Mucosa of descending colon (tissue), 3 donors: ENCODE measurements around the gene RAB13. TPM values are rescaled to one million over a fixed set of nuclear protein-coding genes. Genes with fewer than 3 reads are reported as not detected.

Experiments
- ATAC-seq: fragments of 200-7000 bp; cut with Tn5 transposase; one replicate; pipeline ENCODE4 v1.9.1; 2020; ENCODE audit warnings: mild to moderate bottlenecking, moderate library complexity
- DNase-seq, 3 donors: peaks; one replicate each; pipeline ENCODE4 v3.0.0-alpha.2; 2020
- H3K36me3 ChIP-seq: fragments of 200-600 bp; one replicate; pipeline ENCODE4 v1.8.0; 2021; ENCODE audit warnings: low read depth, mild to moderate bottlenecking
- H3K4me1 ChIP-seq: fragments of 200-600 bp; one replicate; pipeline ENCODE4 v1.8.0; 2021; ENCODE audit warnings: low read depth, mild to moderate bottlenecking
- H3K4me3 ChIP-seq: fragments of 200-600 bp; one replicate; pipeline ENCODE4 v1.8.0; 2021; ENCODE audit warnings: mild to moderate bottlenecking
- H3K9me3 ChIP-seq: fragments of 200-600 bp; one replicate; pipeline ENCODE4 v1.8.0; 2021; ENCODE audit warnings: mild to moderate bottlenecking
- intact Hi-C, 2 donors: fragments of 100-400 bp; cut with DNase I in 1 of 2; cut with micrococcal nuclease in 1 of 2; formaldehyde crosslinking; loops; one replicate each; pipeline versions ENCODE4 v1.11.0 to v1.11.1; 2022; cut with DNase I, micrococcal nuclease
- total RNA-seq, 3 donors: library from RNA; stranded (reverse); fragmentation: NEBNext Ultra II Directional in 2 of 3; extraction: Animal tissue kit (Norgen Biotek cat#: 25700) in 2 of 3; gene quantifications; one replicate each; pipeline versions ENCODE4 v1.2.1 to v1.2.4, GENCODE V29; 2021 to 2023
- TF ChIP-seq, protein P1 (sequence below): fragments of 200-600 bp; IDR thresholded peaks from one replicate; pipeline ENCODE4 v1.8.0; 2022; ENCODE audit warnings: antibody characterized with exemption, mild to moderate bottlenecking
- donor health status: DM: no; HTN: no; CAD: no; lungs with moderate emphysema.
- donor health status: DM: no; HTN: no; CAD: no.
- donor health status: DM: no; HTN: yes; CAD: no.

Gene RAB13
- total RNA-seq, 3 donors from 2014 or later: 55.4 to 82.5 (median 77.5) TPM

DNA sequence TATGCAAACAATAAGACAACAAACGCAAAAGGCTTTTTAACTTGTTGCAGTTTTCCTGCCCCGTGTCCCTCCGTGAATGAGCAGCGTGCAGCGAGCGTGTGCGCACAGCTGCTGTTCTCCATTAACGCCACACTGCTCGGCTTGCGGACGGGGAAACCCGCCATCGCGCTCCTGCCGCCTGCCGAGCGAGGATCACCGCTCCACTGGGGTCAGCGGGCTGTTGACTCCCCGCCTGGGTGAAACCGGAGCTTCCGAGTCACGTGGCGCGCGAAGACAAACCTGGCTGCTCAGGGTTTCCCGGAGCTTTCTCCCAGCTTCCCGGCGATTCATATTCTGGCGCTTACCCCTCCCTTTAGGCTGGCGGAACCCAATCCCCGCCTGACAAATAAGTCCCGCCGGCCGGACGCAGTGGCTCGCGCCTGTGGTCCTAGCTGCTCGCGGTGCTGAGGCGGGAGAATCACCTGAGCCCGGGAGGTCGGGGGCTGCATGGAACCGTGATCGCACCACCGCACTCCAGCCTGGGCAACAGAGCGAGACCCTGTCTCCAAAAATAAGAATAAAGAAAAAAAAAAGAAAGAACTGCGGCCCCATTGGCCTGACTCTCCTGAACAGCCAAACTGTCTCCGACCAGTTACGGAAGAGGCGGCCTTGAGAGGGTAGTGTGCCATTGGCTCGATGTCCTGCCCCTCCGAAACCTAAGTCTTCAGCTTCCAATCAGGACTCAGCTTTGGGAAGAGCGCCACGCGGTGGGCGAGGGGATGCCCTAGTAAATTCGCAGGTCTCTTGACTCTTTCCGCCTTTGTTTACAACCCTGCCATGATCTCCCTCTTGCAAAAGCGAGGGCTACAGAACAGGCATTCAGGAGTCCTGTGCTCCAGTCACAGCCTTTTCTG is 18.8 kb downstream of the RAB13 start, which contains the start of gene CREB3L4:
CREB3L4 (plus strand) TSS at position 796 of the 893 bp plus-strand sequence. CDS start 624 bp downstream, outside the sequence.
- intact Hi-C loops: no loop called here
- TF ChIP-seq, protein P1, sequence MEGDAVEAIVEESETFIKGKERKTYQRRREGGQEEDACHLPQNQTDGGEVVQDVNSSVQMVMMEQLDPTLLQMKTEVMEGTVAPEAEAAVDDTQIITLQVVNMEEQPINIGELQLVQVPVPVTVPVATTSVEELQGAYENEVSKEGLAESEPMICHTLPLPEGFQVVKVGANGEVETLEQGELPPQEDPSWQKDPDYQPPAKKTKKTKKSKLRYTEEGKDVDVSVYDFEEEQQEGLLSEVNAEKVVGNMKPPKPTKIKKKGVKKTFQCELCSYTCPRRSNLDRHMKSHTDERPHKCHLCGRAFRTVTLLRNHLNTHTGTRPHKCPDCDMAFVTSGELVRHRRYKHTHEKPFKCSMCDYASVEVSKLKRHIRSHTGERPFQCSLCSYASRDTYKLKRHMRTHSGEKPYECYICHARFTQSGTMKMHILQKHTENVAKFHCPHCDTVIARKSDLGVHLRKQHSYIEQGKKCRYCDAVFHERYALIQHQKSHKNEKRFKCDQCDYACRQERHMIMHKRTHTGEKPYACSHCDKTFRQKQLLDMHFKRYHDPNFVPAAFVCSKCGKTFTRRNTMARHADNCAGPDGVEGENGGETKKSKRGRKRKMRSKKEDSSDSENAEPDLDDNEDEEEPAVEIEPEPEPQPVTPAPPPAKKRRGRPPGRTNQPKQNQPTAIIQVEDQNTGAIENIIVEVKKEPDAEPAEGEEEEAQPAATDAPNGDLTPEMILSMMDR: peak; percentile 7
- H3K4me1 ChIP-seq: peaks cover 31% of the 10 kb centered on the region
- ATAC-seq (peak; percentile 82), DNase-seq (peak; percentile 91 to 94 (median 92))
- H3K36me3 ChIP-seq: no peaks in the 10 kb centered on the region
- peak within 1 kb of the TSS; percentile 36 for H3K4me3 ChIP-seq
- H3K9me3 ChIP-seq: no peaks in the 10 kb centered on the region

GRCh38 chr1:153963850-153964331 is 22.2 kb downstream of the RAB13 start:
- Histone ChIP-seq H3K4me3 (peak overlapping the region; percentile 66), H3K36me3 (no peaks in the 10 kb centered on the region), H3K4me1 (peaks cover 47% of the 10 kb centered on the region), H3K9me3 (no peaks in the 10 kb centered on the region)
- ATAC-seq: peak; percentile 9
- intact Hi-C loops: no loop called here
- DNase-seq: peak; percentile 69 to 79 (median 74)
- TF ChIP-seq, protein P1: no peak

DNA sequence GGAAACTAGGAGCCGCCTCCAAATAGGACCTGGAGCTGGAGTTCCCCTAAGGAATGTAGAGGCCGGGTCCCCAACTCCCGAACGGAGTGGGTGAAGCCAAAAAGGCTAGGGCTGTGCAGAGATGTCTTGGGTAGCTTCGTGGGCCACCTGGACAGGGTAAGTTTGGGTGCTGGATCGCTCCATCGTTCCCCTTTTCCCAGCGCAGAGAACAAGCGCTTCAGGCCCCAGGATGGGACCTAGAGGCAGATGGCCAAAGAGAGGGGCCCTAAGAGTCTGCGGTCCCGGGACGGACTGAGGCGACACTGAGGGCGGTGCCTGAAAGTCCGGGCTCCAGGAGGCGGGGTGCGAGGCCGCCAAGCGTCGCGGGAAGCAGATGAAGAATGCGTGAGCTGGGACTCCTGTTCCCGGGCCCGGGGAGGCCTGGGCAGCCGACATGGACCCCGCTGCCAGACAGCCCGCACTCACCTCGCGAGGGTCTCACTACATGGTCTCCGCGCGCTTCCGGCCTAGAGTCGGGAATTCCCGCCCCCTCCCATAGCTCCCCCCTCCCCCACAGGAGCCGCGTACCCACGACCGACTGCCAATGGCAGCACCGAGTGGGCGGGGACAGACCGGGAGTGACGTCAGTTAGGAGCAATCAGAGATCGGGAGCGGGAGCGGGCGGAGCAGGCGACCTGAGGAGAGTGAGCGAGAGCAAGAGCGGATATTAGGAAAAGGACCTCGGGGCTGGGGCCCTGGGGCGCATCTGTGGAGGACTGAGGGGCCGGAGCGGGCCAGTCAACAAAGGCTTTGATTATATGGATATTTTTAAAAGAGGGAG is 22.9 kb downstream of the RAB13 start, which contains the start of gene SLC39A1:
SLC39A1 (minus strand) TSS at position 508 of the 820 bp plus-strand sequence. CDS start 822 bp downstream, outside the sequence.
- H3K36me3 ChIP-seq: no peaks in the 10 kb centered on the region
- peak within 1 kb of the TSS; percentile 66 for H3K4me3 ChIP-seq
- TF ChIP-seq, protein P1: no peak
- H3K9me3 ChIP-seq: no peaks in the 10 kb centered on the region
- H3K4me1 ChIP-seq: peaks cover 42% of the 10 kb centered on the region
- ATAC-seq (peak; percentile 80), DNase-seq (peak; percentile 99 to 100 (median 100))
- intact Hi-C loops: no loop called here

- TF ChIP-seq, protein P1: no peak
- DNase-seq (peak in 1 of 3 donors; percentile 53), ATAC-seq (peak; percentile 4)
- Histone ChIP-seq H3K4me1 (peaks cover 45% of the 10 kb centered on the region), H3K9me3 (no peaks in the 10 kb centered on the region), H3K4me3 (peak overlapping the region; percentile 66), H3K36me3 (no peaks in the 10 kb centered on the region)
- intact Hi-C loops: no loop called here
Observed at GRCh38 chr1:153962088-153963029, 23.8 kb downstream of the RAB13 start.
